ENCODE data around the gene CDCP1. TPM values are rescaled to one million over a fixed set of nuclear protein-coding genes. Genes with fewer than 3 reads are reported as not detected.

CDCP1 gene
- total RNA-seq, 3 donors from 2014 or later (not counting 1 experiment from before 2014, with no cell fraction given): 0.38 to 0.61 (median 0.48) TPM

DNA sequence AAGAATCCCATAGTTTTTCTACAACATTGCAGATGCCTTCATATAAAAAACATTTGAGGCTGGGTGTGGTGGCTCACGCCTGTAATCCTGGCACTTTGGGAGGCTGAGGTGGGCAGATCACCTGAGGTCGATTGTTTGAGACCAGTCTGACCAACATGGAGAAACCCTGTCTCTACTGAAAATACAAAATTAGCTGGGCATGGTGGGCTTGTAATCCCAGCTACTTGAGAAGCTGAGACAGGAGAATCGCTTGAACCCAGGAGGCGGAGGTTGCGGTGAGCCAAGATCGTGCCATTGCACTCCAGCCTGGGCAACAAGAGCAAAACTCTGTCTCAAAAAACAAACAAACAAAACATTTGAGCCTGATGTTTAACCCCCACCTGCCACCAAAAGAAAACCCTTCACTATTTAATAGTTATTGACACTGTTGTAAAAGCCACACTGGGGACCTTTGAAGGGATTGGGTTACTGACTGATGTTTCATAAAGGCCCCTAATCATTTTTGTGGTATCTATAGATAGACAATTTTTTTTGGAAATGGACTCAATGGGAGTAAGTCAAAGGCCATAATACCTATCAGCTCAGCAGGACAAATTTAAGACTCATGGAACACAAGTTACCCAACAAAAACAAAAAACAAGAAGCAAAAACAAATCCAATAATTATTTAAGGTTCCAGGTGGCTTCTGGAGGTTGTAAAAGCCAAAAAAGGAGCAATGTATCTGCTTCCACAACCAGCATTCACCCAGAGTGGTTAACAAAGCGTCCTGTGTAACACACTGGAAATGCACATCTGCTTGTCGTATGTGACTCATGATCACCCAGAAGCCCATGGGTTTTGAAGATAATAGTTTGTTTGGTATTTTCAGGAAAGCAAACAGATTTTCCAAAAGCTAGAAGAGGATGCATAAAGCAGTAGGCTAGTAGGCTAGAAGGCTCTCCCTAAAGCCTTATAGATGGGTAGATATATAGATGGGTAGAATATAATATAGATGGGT, 41.2 kb downstream of the CDCP1 start:
- Histone ChIP-seq H3K4me3 (ENCODE audit: low read length) (no peak overlapping the region), H3K9me3 (ENCODE audit: control insufficient read depth, insufficient read depth, low read length) (no peaks in the 10 kb centered on the region), H3K4me1 (ENCODE audit: control insufficient read depth, insufficient read depth, low read length) (peaks cover 57% of the 10 kb centered on the region), H3K27me3 (ENCODE audit: control insufficient read depth, insufficient read depth, low read length) (peaks cover 21% of the 10 kb centered on the region), H3K27ac (ENCODE audit: low read length) (no peak overlapping the region), H3K36me3 (ENCODE audit: control insufficient read depth, insufficient read depth, low read length) (no peaks in the 10 kb centered on the region)
- Mint-ChIP-seq H3K4me3 (peak overlapping the region; percentile 67), H3K9me3 (no peaks in the 10 kb centered on the region), H3K36me3 (peaks cover 8% of the 10 kb centered on the region), H3K27me3 (ENCODE audit: low read depth in 2 of 2) (peaks cover 16 to 22% of the 10 kb centered on the region in 2 donors), H3K4me1 (peaks cover 64 to 70% of the 10 kb centered on the region in 2 donors), H3K27ac (peak overlapping the region in 1 of 2 donors; percentile 58)
- ATAC-seq (peak in 2 of 3 donors; percentile 27 to 34), DNase-seq (peak in 1 of 2 donors; percentile 24)
- TF ChIP-seq, protein P1, sequence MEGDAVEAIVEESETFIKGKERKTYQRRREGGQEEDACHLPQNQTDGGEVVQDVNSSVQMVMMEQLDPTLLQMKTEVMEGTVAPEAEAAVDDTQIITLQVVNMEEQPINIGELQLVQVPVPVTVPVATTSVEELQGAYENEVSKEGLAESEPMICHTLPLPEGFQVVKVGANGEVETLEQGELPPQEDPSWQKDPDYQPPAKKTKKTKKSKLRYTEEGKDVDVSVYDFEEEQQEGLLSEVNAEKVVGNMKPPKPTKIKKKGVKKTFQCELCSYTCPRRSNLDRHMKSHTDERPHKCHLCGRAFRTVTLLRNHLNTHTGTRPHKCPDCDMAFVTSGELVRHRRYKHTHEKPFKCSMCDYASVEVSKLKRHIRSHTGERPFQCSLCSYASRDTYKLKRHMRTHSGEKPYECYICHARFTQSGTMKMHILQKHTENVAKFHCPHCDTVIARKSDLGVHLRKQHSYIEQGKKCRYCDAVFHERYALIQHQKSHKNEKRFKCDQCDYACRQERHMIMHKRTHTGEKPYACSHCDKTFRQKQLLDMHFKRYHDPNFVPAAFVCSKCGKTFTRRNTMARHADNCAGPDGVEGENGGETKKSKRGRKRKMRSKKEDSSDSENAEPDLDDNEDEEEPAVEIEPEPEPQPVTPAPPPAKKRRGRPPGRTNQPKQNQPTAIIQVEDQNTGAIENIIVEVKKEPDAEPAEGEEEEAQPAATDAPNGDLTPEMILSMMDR (IDR thresholded peaks at IDR 0.05): no peak
- WGBS (ENCODE audit: insufficient coverage): 85% methylated on average over 8 of the region's 8 CpGs
- intact Hi-C loops (cut with micrococcal nuclease): no loop called here

DNA sequence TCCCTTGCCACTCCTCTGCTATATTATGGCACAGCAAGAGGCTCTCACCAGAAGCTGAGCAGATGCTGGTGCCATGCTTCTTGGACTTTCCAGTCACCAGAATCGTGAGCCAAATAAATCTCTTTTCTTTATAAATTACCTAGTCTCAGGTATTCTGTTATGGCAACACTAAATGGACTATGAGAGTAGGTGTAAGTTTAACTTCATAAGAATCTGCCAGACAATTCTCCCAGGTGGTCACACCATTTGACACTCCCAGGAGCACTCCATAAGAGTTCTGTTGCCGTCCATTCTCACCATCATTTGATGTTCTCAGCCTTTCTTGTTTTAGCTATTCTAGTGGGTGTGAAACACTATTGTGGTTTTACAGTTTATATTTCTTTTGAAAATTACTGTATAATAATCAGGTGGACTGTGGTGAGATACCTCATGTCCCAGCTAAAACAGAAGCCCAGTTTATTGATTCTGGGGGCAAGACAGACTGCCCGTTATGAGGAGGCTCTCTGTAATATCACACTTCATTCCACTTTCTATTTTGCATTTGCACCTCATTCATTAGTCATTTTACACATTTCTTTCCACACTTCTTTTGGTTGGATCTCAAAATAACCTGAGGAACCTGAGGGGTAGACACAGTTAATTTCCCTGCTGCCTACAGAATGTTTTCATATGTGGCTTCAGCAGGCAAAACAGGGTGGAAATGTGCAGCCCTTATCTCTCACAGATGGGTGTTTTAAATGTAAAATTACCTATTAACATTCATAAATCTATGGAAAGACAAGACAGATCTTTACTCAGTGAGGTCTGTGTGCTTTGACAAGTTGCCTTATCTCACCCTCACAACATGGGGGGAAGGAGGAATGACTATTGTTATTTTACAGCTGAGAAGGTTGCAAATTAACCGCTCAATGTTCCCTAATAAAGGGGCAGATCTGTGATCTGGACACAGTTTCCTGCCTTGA, 42.1 kb downstream of the CDCP1 start:
- peak in 1 of 3 donors; percentile 9 for ATAC-seq
- Histone ChIP-seq H3K36me3 (ENCODE audit: control insufficient read depth, insufficient read depth, low read length) (no peaks in the 10 kb centered on the region), H3K4me1 (ENCODE audit: control insufficient read depth, insufficient read depth, low read length) (peaks cover 47% of the 10 kb centered on the region), H3K27ac (ENCODE audit: low read length) (no peak overlapping the region), H3K9me3 (ENCODE audit: control insufficient read depth, insufficient read depth, low read length) (no peaks in the 10 kb centered on the region), H3K4me3 (ENCODE audit: low read length) (no peak overlapping the region), H3K27me3 (ENCODE audit: control insufficient read depth, insufficient read depth, low read length) (peaks cover 26% of the 10 kb centered on the region)
- Mint-ChIP-seq H3K36me3 (peaks cover 8% of the 10 kb centered on the region), H3K4me1 (peaks cover 55 to 65% of the 10 kb centered on the region in 2 donors), H3K27ac (peak overlapping the region in 1 of 2 donors; percentile 9), H3K9me3 (no peaks in the 10 kb centered on the region), H3K4me3 (peak overlapping the region; percentile 54), H3K27me3 (ENCODE audit: low read depth in 2 of 2) (peaks cover 25 to 31% of the 10 kb centered on the region in 2 donors)
- DNase-seq: no peak
- TF ChIP-seq, protein P1 (IDR thresholded peaks at IDR 0.05): no peak
- WGBS (ENCODE audit: insufficient coverage): 71% methylated on average over 2 of the region's 4 CpGs
- intact Hi-C loops (cut with micrococcal nuclease): no loop called here

DNA sequence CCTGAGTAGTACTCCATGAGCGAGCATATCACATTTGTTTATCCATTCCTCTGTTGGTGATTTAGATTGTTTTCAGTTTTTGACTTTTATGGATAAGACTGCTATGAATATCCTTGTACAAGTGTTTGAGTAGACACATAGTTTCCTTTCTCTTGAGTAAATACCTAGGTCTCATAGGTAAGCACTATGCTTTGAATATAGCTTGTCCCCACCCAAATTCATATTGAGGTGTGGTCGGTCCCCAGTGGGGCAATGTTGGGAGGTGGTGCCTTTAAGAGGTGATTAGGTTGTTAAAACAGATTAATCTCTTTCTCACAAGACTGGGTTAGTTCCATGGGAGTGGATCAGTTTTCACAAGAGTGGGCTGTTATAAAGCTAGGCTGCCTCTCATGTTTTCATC, 42.8 kb downstream of the CDCP1 start:
- TF ChIP-seq, protein P1 (IDR thresholded peaks at IDR 0.05): no peak
- Histone ChIP-seq H3K9me3 (ENCODE audit: control insufficient read depth, insufficient read depth, low read length) (no peaks in the 10 kb centered on the region), H3K4me3 (ENCODE audit: low read length) (no peak overlapping the region), H3K36me3 (ENCODE audit: control insufficient read depth, insufficient read depth, low read length) (no peaks in the 10 kb centered on the region), H3K27ac (ENCODE audit: low read length) (no peak overlapping the region), H3K4me1 (ENCODE audit: control insufficient read depth, insufficient read depth, low read length) (peaks cover 46% of the 10 kb centered on the region), H3K27me3 (ENCODE audit: control insufficient read depth, insufficient read depth, low read length) (peaks cover 26% of the 10 kb centered on the region)
- H3K4me3 Mint-ChIP-seq: peak overlapping the region; percentile 54
- DNase-seq: no peak
- 100% methylated on average over 1 of the region's 2 CpGs for WGBS (ENCODE audit: insufficient coverage)
- peaks cover 54 to 64% of the 10 kb centered on the region in 2 donors for H3K4me1 Mint-ChIP-seq
- no peak for ATAC-seq
- H3K27ac Mint-ChIP-seq: no peak overlapping the region
- intact Hi-C loops (cut with micrococcal nuclease): no loop called here
- H3K9me3 Mint-ChIP-seq: no peaks in the 10 kb centered on the region
- H3K27me3 Mint-ChIP-seq (ENCODE audit: low read depth in 2 of 2): peaks cover 29 to 36% of the 10 kb centered on the region in 2 donors
- peaks cover 8% of the 10 kb centered on the region for H3K36me3 Mint-ChIP-seq

Data from natural killer cell (primary cell).